Nephron progenitor cell (in vitro differentiated cells): Measurements from ENCODE around the gene DNAJC11.

Experiments
- DNase-seq: peaks from one replicate; pipeline ENCODE4 v3.0.0; 2021
- H3K27ac Mint-ChIP-seq: 2 replicates; pipeline ENCODE4 v1.8.0; 2021; ENCODE audit warnings: mild to moderate bottlenecking, moderate library complexity, mixed read lengths
- H3K27me3 Mint-ChIP-seq: 2 replicates; pipeline ENCODE4 v1.8.0; 2021; ENCODE audit warnings: mild to moderate bottlenecking, low read depth, mixed read lengths; ENCODE audit not compliant: poor library complexity
- H3K36me3 Mint-ChIP-seq: 2 replicates; pipeline ENCODE4 v1.8.0; 2021; ENCODE audit warnings: low read depth, mixed read lengths
- H3K4me1 Mint-ChIP-seq: 2 replicates; pipeline ENCODE4 v1.8.0; 2021; ENCODE audit warnings: mixed read lengths
- H3K4me3 Mint-ChIP-seq: 2 replicates; pipeline ENCODE4 v1.8.0; 2021; ENCODE audit warnings: mild to moderate bottlenecking, moderate library complexity, mixed read lengths
- H3K9me3 Mint-ChIP-seq: 2 replicates; pipeline ENCODE4 v1.8.0; 2021; ENCODE audit warnings: mild to moderate bottlenecking, moderate library complexity, mixed read lengths
- TF ChIP-seq, protein P1 (sequence below): fragments of 200-600 bp; sonication (generic); IDR thresholded peaks from 2 replicates; pipeline ENCODE4 v1.5.0; 2021; ENCODE audit warnings: antibody characterized with exemption

The DNAJC11 gene

DNA sequence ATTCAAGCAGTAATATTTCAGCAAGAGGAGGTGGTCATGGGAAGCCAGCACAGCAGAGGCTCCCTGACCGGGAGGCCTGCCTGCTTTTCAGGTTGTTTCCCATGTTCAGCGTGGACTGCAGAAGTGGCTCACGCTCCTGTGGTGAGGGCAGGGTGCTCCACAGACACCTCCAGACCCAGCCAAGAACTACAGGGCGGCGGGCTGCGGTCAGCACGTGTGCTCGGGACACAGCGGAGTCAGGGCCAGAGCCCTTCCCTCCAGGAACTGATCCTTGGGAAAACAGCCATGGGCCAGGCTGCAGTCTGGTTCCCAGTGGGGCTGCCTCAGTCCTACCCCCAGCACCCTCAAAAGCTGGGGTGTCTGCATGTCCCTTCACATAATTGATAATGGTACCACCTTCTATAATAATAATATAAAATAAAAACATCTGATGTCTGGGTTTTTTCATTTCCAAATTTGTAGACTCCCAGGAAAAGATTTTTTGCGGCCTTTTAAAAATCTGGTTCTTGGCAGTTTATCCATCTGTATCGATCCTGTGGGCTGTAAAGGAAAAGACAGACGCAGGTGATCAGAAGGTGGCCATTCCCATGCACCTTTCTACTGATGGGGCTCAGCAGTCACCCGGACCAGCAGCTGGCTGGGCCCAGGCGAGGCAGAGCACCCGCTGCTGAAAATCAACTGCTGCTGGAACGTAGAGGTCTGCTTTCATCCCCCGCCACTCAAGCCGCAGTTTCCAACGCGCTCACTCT lies 66.3 kb downstream of the DNAJC11 start:
- no peaks in the 10 kb centered on the region for H3K4me1 Mint-ChIP-seq
- TF ChIP-seq, protein P1, sequence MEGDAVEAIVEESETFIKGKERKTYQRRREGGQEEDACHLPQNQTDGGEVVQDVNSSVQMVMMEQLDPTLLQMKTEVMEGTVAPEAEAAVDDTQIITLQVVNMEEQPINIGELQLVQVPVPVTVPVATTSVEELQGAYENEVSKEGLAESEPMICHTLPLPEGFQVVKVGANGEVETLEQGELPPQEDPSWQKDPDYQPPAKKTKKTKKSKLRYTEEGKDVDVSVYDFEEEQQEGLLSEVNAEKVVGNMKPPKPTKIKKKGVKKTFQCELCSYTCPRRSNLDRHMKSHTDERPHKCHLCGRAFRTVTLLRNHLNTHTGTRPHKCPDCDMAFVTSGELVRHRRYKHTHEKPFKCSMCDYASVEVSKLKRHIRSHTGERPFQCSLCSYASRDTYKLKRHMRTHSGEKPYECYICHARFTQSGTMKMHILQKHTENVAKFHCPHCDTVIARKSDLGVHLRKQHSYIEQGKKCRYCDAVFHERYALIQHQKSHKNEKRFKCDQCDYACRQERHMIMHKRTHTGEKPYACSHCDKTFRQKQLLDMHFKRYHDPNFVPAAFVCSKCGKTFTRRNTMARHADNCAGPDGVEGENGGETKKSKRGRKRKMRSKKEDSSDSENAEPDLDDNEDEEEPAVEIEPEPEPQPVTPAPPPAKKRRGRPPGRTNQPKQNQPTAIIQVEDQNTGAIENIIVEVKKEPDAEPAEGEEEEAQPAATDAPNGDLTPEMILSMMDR = no peak
- H3K27me3 Mint-ChIP-seq = peaks cover 2% of the 10 kb centered on the region
- no peak overlapping the region for H3K27ac Mint-ChIP-seq
- DNase-seq = no peak
- no peak overlapping the region for H3K4me3 Mint-ChIP-seq
- peaks cover 39% of the 10 kb centered on the region for H3K36me3 Mint-ChIP-seq
- no peaks in the 10 kb centered on the region for H3K9me3 Mint-ChIP-seq

DNA sequence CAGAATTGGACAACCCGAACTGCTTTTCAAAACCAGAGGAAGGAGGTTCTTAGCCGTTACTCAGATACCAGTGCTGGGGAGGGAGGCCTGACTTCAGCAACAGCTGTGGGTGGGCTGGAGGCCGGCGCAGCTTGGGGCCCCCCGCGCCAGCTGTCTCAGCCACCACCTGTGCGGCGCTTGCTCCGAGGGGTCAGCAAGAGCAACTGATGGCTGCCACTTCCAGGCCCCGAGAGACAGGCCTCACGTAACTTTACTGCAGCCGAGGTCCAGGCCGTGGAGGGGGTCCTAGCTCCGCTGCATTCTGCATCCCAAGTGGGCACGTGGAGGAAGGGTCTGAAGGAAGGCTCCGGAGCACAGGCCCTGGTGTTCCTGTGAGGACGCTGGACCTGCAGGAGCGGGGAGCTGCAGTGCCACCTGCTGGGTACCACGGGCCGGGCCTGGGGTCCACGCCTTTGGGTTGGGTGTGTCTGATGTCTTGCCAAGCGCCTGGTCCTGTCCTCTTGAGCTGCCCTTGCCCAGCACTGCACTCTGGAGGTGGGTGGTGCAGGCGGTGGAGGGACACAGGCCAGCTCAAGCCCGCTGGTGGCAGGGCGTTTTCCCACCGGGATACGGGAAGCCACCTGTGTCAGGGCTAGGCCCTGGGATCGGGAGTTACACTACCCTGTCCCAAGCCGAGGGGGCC lies 67.1 kb downstream of the DNAJC11 start:
- TF ChIP-seq, protein P1 = peak; percentile 39

DNA sequence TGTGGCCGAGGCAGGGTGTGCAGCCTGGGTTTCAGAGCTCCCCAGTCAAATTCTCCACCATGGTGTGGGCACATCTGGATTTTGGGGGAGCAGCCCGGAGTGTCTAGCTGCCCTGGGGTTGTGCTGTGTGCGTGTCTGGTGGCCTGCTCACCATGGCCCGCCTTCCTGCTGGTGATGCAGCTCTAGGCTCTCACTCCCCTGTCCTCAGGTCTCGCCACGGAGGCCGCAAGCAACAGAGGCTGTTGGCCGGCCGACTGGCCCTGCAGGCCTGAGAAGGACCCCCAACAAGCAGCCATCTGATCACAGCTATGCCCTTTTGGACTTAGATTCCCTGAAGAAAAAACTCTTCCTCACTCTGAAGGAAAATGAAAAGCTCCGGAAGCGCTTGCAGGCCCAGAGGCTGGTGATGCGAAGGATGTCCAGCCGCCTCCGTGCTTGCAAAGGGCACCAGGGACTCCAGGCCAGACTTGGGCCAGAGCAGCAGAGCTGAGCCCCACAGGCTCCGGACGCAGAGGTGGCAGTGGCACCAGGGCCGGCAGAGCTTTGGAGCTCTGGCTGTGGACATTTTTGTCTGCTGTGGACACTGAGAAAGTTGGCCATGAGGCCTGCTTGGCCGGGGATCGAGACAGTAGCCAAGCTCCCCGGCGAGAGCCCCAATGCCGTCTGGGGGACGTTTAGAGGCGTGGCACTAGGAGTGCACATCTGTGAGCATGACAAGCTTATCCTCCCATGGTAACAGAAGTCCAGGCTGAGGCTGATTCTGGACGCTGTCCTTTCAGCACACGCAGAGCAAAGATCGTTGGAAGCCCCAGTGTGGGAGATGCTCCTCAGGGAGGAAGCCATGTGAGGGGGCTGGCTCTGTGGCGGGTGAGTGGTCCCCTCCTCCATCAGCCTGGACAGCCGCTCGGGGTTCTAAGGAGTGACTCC lies 68.8 kb downstream of the DNAJC11 start:
- no peaks in the 10 kb centered on the region for H3K9me3 Mint-ChIP-seq
- H3K27me3 Mint-ChIP-seq = peaks cover 2% of the 10 kb centered on the region
- H3K4me3 Mint-ChIP-seq = no peak overlapping the region
- peak overlapping the region; percentile 39 for H3K27ac Mint-ChIP-seq
- peaks cover 40% of the 10 kb centered on the region for H3K36me3 Mint-ChIP-seq
- TF ChIP-seq, protein P1 = no peak
- H3K4me1 Mint-ChIP-seq = peaks cover 3% of the 10 kb centered on the region
- no peak for DNase-seq

More for the DNA sequence above, 67.1 kb downstream of the DNAJC11 start:
- DNase-seq = peak; percentile 61
- Mint-ChIP-seq H3K27ac (peak overlapping the region; percentile 45), H3K27me3 (peaks cover 2% of the 10 kb centered on the region), H3K4me1 (no peaks in the 10 kb centered on the region), H3K9me3 (no peaks in the 10 kb centered on the region), H3K36me3 (peaks cover 41% of the 10 kb centered on the region), H3K4me3 (no peak overlapping the region)

DNA sequence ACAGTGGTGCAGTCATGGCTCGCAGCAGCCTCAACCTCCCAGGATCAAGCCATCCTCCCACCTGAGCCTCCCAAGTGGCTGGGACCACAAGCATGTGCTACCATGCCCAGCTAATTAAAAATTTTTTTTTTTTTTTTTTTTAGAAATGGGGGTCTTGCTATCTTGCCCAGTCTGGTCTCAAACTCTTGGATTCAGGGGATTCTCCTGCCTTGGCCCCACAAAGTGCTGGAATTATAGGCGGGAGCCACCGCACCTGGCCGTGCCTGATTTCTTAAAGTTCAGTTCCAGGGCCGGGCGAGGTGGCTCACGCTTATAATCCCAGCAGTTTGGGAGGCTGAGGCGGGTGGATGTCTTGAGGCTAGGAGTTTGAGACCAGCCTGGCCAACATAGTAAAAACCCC lies 70.6 kb downstream of the DNAJC11 start:
- H3K27me3 Mint-ChIP-seq = no peaks in the 10 kb centered on the region
- H3K4me1 Mint-ChIP-seq = peaks cover 21% of the 10 kb centered on the region
- H3K36me3 Mint-ChIP-seq = peaks cover 42% of the 10 kb centered on the region
- TF ChIP-seq, protein P1 = no peak
- H3K9me3 Mint-ChIP-seq = no peaks in the 10 kb centered on the region
- no peak overlapping the region for H3K27ac Mint-ChIP-seq
- no peak for DNase-seq
- H3K4me3 Mint-ChIP-seq = no peak overlapping the region

DNA sequence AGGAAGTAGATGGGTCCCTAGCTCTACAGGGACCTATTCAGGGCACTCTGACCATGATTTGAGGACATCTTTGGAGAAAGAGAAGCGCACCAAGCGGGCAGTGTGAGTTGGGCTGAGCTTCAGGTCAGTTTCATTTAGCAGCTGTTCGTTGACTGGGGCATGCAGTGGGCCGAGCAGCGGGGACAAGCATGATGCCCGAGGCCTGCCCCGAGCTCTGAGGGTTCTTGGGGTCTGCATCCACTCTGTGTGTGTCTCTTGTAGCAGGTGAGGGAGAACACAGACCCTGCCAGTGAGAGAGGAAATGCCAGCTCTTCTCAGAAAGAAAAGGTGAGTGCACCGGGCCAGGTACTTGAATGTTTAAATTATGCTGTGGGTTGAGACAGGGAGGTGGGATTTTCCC lies 71.6 kb downstream of the DNAJC11 start:
- DNase-seq = no peak
- Mint-ChIP-seq H3K36me3 (peaks cover 38% of the 10 kb centered on the region), H3K4me3 (no peak overlapping the region), H3K27ac (no peak overlapping the region), H3K4me1 (peaks cover 26% of the 10 kb centered on the region), H3K27me3 (no peaks in the 10 kb centered on the region), H3K9me3 (no peaks in the 10 kb centered on the region)
- TF ChIP-seq, protein P1 = no peak
